Activated B cell treated with CpG ODN at 0.5 μM for 24 hours (primary cell): Measurements from ENCODE around the gene C16orf78. TPM values are rescaled to one million over a fixed set of nuclear protein-coding genes. Genes with fewer than 3 reads are reported as not detected.

Source experiments
- ATAC-seq: fragments of 200-7000 bp; cut with Tn5 transposase; one replicate; pipeline ENCODE4 v1.10.0; 2021; ENCODE audit warnings: low read depth, mild to moderate bottlenecking, moderate library complexity
- CTCF ChIA-PET: fragments of 350-600 bp; sonication (Branson Sonifier 250); formaldehyde crosslinking; loops from one replicate; lab custom pipeline; 2021; ENCODE audit warnings: antibody characterized with exemption; lab: Charles Lee
- POLR2A ChIA-PET: fragments of 350-600 bp; sonication (Branson Sonifier 250); formaldehyde crosslinking; loops from one replicate; lab custom pipeline; 2021; ENCODE audit warnings: antibody characterized with exemption; lab: Charles Lee
- DNase-seq: peaks from one replicate; pipeline ENCODE4 v3.0.0; 2022
- H3K27ac Mint-ChIP-seq: one replicate; pipeline ENCODE4 v1.8.0; 2020; ENCODE audit warnings: mixed read lengths
- H3K27me3 Mint-ChIP-seq: one replicate; pipeline ENCODE4 v1.8.0; 2021; ENCODE audit warnings: mixed read lengths
- H3K36me3 Mint-ChIP-seq: one replicate; pipeline ENCODE4 v1.8.0; 2021; ENCODE audit warnings: low read depth, mixed read lengths
- H3K4me1 Mint-ChIP-seq: one replicate; pipeline ENCODE4 v1.8.0; 2021; ENCODE audit warnings: mixed read lengths
- H3K4me3 Mint-ChIP-seq: one replicate; pipeline ENCODE4 v1.8.0; 2020; ENCODE audit warnings: mild to moderate bottlenecking, mixed read lengths
- H3K9me3 Mint-ChIP-seq: one replicate; pipeline ENCODE4 v1.8.0; 2020; ENCODE audit warnings: mixed read lengths
- intact Hi-C: fragments of 100-400 bp; cut with micrococcal nuclease; formaldehyde crosslinking; loops from one replicate; pipeline ENCODE4 v1.15.1; 2024
- total RNA-seq: library from RNA; stranded (reverse); gene quantifications from 2 replicates; pipeline ENCODE4 v1.2.3, GENCODE V29; 2022
- TF ChIP-seq, protein P1 (sequence below): fragments of 200-600 bp; IDR thresholded peaks from one replicate; pipeline ENCODE4 v1.8.0; 2022; ENCODE audit warnings: antibody characterized with exemption, mild to moderate bottlenecking

C16orf78 gene
- total RNA-seq, 1 donor from 2014 or later: not detected

DNA sequence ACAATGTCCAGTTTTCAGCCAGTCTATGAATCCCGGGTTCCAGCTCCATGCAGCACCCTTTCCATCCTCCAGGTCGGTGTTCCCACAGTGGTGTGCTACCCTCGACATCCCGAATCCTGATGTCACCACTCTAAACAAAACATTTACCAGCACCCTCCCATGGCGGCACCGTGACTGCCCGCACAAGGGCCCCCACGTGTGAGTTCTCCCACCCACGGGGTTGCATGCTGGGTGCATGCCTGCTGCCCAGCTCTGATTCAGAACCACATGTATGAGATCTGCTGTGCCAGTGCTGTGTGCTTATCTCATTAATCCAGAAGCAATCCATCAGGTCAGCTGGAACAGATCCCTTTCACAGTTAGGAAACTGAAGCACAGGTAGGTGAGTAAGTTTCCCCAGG, 57.4 kb downstream of the C16orf78 start:
- CTCF ChIA-PET: no interaction called here
- H3K4me3 Mint-ChIP-seq: no peak overlapping the region
- TF ChIP-seq, protein P1, sequence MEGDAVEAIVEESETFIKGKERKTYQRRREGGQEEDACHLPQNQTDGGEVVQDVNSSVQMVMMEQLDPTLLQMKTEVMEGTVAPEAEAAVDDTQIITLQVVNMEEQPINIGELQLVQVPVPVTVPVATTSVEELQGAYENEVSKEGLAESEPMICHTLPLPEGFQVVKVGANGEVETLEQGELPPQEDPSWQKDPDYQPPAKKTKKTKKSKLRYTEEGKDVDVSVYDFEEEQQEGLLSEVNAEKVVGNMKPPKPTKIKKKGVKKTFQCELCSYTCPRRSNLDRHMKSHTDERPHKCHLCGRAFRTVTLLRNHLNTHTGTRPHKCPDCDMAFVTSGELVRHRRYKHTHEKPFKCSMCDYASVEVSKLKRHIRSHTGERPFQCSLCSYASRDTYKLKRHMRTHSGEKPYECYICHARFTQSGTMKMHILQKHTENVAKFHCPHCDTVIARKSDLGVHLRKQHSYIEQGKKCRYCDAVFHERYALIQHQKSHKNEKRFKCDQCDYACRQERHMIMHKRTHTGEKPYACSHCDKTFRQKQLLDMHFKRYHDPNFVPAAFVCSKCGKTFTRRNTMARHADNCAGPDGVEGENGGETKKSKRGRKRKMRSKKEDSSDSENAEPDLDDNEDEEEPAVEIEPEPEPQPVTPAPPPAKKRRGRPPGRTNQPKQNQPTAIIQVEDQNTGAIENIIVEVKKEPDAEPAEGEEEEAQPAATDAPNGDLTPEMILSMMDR: no peak
- DNase-seq (no peak), ATAC-seq (no peak)
- no peaks in the 10 kb centered on the region for H3K4me1 Mint-ChIP-seq
- no peaks in the 10 kb centered on the region for H3K36me3 Mint-ChIP-seq
- intact Hi-C loops: no loop called here
- POLR2A ChIA-PET: no interaction called here
- H3K27ac Mint-ChIP-seq: no peak overlapping the region
- no peaks in the 10 kb centered on the region for H3K27me3 Mint-ChIP-seq
- peaks cover 5% of the 10 kb centered on the region for H3K9me3 Mint-ChIP-seq

DNA sequence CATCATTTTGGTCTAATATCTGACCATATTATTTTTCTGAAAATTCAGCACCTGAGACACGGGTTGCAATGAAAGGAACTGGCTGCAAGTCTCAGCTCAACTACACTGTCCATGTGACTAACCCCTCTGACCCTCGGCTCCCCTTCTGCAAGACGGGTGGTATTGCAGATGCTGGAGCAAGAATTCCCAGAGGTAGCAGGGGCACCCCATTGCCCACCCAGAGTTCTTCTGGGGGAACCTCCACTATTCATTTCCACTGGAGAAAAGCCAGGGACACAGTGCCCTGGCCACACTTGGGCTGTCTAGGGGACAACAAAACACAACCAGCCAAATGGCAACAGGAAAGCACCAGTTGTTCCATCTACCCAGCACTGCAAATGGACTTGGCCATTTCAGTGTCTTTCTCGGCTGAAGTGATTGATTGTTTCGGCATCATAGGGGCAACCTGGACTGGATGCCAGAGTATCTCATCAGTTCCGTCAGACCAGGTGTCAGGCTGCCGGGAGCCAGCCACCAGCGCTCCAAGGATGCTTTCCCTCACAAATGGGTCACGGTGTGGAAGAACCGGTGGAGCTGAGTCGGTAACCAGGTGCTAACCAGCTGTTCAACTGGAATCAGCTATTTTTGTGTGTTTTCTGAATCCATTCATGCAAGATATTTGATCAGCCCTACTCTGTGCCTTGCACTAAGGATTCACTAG, 58.1 kb downstream of the C16orf78 start:
- Mint-ChIP-seq H3K27ac (no peak overlapping the region), H3K9me3 (peaks cover 5% of the 10 kb centered on the region), H3K4me1 (no peaks in the 10 kb centered on the region), H3K4me3 (no peak overlapping the region), H3K27me3 (no peaks in the 10 kb centered on the region), H3K36me3 (no peaks in the 10 kb centered on the region)
- DNase-seq (no peak), ATAC-seq (no peak)
- ChIA-PET POLR2A (no interaction called here), CTCF (no interaction called here)
- intact Hi-C loops: no loop called here
- TF ChIP-seq, protein P1: no peak

DNA sequence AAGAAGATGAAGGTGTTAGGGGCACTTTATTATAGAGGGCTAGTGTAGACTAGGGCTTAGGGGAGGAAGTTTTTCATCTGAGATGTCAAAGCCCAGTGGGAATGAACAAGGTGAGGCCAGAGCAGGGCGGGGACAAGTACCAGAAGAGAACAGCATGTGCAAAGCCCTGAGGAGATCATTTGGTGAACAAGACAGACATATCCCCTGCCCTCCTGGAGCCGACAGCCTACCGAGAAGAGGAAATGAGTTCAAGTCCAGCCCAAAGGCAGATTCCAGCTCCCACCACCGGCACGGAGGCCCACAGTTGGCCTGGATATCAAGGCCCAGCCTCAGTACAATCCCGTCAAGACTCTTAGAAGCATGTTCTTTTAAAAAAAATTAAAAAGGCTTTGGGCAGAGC, 61.1 kb downstream of the C16orf78 start:
- no peaks in the 10 kb centered on the region for H3K9me3 Mint-ChIP-seq
- intact Hi-C loops: no loop called here
- no peak for DNase-seq
- no peak for ATAC-seq
- H3K4me1 Mint-ChIP-seq: no peaks in the 10 kb centered on the region
- TF ChIP-seq, protein P1: no peak
- no peaks in the 10 kb centered on the region for H3K27me3 Mint-ChIP-seq
- H3K27ac Mint-ChIP-seq: no peak overlapping the region
- CTCF ChIA-PET: no interaction called here
- H3K4me3 Mint-ChIP-seq: no peak overlapping the region
- H3K36me3 Mint-ChIP-seq: no peaks in the 10 kb centered on the region
- POLR2A ChIA-PET: no interaction called here

DNA sequence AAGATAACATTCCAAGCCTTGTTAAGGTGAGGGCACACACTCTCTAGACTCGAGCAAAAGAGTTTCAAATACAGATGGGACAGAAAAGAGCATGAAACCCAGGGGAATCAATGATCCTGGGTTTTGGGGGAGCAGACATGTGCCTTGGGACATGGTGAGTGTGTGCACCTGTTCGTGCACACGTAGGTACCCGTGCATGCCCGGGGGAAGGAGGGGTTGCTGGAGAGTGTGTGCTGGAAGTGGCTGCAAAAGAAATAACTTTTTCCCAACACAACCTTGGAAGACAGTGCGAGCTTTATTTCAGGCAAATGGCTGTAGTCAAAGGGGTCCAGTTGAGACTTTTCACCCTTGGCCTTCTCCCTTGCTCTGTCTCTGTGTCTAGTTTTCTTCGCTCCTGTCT, 62.6 kb downstream of the C16orf78 start:
- intact Hi-C loops: no loop called here
- CTCF ChIA-PET: no interaction called here
- Mint-ChIP-seq H3K36me3 (no peaks in the 10 kb centered on the region), H3K4me1 (peaks cover 11% of the 10 kb centered on the region), H3K9me3 (no peaks in the 10 kb centered on the region), H3K4me3 (no peak overlapping the region), H3K27me3 (no peaks in the 10 kb centered on the region), H3K27ac (no peak overlapping the region)
- TF ChIP-seq, protein P1: no peak
- POLR2A ChIA-PET: no interaction called here
- ATAC-seq (no peak), DNase-seq (no peak)

DNA sequence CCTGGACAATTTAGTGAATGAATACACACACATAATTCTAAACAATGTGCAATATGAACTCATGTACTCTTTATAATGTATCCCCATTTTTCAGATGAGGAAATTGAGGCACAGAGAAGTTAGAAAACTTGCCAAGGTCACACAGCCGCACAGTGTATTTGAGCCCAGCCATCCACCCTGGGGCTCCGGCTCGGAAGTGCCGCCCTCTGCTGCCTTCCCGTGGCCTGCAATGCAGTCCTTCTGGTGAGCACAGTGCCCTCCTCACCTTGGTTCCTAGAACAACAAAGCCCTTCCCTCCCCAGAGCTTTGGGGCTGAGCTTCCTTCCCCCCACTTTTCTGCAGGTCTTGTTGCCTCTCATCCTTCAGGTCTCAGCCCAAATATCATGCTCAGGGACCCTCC, 63.7 kb downstream of the C16orf78 start:
- Mint-ChIP-seq H3K9me3 (no peaks in the 10 kb centered on the region), H3K27ac (no peak overlapping the region), H3K27me3 (no peaks in the 10 kb centered on the region), H3K36me3 (no peaks in the 10 kb centered on the region), H3K4me1 (peaks cover 21% of the 10 kb centered on the region), H3K4me3 (no peak overlapping the region)
- no peak for ATAC-seq
- TF ChIP-seq, protein P1: no peak
- ChIA-PET POLR2A (no interaction called here), CTCF (no interaction called here)
- DNase-seq: no peak
- intact Hi-C loops: no loop called here
